Measurements from ENCODE around the gene C11orf91. TPM values are rescaled to one million over a fixed set of nuclear protein-coding genes. Genes with fewer than 3 reads are reported as not detected.
"Not testable (repeated sequence)": the region's sequence is repeated elsewhere in the genome, so short reads cannot be mapped to it uniquely, and the experiment has no call there.

The C11orf91 gene, protein sequence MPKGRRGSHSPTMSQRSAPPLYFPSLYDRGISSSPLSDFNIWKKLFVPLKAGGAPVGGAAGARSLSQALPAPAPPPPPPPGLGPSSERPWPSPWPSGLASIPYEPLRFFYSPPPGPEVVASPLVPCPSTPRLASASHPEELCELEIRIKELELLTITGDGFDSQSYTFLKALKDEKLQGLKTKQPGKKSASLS
- 1 to 10 TPM in 1 of 2 donors, under 1 TPM in 1; 0.29 to 1.7 TPM for total RNA-seq
- long read RNA-seq: 0 reads

GRCh38 chr11:33700502-33701271, at the start of gene C11orf91:
TSS of gene C11orf91 (minus strand) at chr11:33700826. CDS start at chr11:33700740, 86 bp downstream.
- peak; percentile 98 for DNase-seq
- intact Hi-C loops (cut with DNase I): loop anchor here in 1 of 2 donors (5.0 kb wide), 1 partner anchor 37 kb away; the partner anchor contains the start of gene CD59
- peak; percentile 92 to 94 for ATAC-seq

DNA sequence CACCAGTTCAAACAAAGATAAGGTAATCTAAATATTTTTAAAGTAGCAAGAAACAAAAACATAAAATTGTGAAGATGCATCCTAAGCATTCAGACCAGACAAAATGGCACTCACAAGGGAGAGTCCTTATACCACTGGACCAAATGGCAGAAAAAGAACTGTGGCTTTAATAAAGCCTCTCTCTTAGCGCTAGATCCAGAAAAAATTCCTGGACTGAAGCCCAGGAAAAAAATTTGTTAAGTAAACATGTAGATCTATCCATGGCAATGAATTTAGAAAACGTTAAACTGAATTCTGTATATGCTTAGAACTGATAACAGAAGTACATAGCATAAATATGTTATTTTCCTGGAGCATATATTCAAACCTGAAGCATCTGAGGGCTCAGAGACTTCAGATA, 47.4 kb upstream of the C11orf91 start:
- intact Hi-C loops (cut with DNase I): no loop called here
- ATAC-seq (no peak), DNase-seq (no peak)

DNA sequence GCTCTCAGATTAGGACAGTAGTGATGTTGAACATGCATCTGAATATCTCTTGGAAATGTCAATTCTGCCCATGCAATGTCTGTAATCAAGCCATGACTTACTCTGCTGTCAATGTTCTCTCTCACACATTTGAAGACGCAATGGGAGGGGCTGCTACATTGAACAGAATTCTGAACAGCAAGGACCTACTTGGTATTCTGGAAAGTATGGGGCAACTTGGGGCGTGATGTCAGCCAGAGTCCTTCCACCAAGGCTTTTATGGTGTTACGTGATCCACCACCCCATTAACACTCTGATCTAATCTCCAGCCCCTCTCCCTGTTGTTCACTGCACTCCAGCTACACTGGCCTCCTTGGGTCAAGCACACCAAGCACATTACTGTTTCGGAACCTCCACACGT, 42.7 kb upstream of the C11orf91 start:
- intact Hi-C loops (cut with DNase I): loop anchor here in 1 of 2 donors (2.0 to 5.0 kb wide), 2 partner anchors 201 to 380 kb away; no protein-coding TSS in a partner anchor
- DNase-seq: no peak

GRCh38 chr11:33742249-33742851, 41.7 kb upstream of the C11orf91 start:
- ATAC-seq: peak; percentile 41 to 62
- intact Hi-C loops (cut with DNase I): loop anchor here in 1 of 2 donors (2.0 to 5.0 kb wide), 2 partner anchors 200 to 380 kb away; no protein-coding TSS in a partner anchor
- no peak for DNase-seq

More for the DNA sequence above, 42.7 kb upstream of the C11orf91 start:
- peak; percentile 15 to 30 for ATAC-seq

DNA sequence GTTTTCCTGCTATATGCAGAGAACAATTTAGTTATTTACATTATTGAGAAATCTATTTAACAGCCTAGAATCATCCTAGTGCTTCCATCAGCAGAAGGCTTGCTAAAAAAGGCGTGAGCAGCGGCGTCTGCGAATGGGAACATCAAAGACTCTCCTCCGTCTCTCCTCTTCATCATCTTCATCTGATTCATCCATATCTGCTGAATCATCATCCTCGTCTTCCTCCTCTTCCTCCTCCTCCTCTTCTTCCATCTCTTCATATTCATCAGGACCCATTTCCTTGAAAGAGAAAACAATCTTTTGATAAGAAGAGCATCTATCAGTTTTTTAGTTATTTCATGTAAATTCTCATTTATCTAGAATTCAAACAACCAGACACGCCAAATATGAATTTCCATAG, 41.2 kb upstream of the C11orf91 start:
- DNase-seq: no peak
- no peak for ATAC-seq
- intact Hi-C loops (cut with DNase I): loop anchor here in 1 of 2 donors (2.0 to 5.0 kb wide), 2 partner anchors 200 to 379 kb away; no protein-coding TSS in a partner anchor

DNA sequence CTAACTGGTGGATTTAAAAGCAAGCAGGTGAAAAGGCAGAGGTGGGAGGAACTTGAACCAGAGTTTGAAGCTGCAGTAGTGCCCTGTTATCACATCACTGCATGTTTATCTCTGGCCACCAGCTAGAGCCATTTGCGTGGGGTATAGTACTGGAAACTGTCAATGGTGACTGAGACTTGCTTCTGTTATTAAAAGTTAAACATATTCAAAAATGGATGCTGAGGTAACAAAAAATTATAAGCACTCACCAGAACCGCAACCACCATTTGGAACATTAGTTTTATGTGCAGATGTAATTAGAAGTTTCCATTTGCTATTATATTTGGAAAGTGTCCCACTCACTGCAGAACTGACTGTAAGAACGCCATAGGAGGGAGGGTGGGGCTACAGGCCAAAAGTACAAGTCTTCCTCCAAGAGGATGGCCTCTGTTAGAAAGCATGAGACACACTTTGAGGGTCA, 36.8 kb upstream of the C11orf91 start:
- DNase-seq (no peak), ATAC-seq (no peak)
- intact Hi-C loops (cut with DNase I): loop anchor here in 1 of 2 donors (5.0 kb wide), 1 partner anchor 35 kb away; the partner anchor contains the start of gene C11orf91

GRCh38 chr11:33736148-33736812, 35.7 kb upstream of the C11orf91 start, which contains the start of gene CD59:
TSS of gene CD59 (minus strand) at chr11:33736423. CDS start at chr11:33722445, 13,978 bp downstream.
- intact Hi-C loops (cut with DNase I): loop anchor here in 1 of 2 donors (5.0 kb wide), 1 partner anchor 34 kb away; the partner anchor contains the start of gene C11orf91
- DNase-seq (peak; percentile 98), ATAC-seq (peak; percentile 98)

DNA sequence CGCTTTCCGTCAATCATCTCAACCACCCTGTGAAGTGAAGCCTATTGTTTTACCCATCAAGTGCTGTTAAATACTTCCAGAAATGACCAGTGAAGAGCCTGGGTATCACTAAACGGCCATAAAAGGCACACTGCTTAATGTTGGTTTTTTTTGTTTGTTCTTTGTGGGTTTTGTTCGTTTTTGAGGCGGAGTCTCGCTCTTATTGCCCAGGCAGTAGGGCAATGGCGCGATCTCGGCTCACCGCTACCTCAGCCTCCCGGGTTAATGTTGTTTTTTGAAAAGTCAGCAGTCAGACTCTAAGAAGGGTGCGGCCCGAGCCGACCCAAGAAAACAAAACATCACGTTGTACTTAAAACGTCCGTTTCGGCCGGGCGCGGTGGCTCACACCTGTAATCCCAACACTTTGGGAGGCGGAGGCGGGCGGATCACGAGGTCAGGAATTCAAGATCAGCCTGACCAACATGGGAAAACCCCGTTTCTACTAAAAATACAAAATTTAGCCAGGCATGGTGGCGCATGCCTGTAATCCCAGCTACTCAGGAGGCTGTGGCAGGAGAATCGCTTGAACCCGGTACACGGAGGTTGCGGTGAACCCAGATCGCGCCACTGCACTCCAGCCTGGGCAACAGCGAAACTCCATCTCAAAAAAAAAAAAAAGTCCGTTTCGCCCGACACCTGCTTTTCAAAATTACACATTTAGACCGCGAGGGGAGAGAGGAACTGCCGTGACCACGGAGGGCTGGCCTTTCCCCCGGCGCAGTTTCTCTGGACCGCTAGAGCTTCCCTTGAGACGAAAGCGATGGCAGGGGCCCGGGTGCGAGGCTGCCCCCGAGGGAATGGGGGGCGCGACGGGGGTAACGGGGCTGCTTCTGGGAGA, 34.9 kb upstream of the C11orf91 start:
- ATAC-seq (peak; percentile 29 to 46), DNase-seq (peak; percentile 40)

DNA sequence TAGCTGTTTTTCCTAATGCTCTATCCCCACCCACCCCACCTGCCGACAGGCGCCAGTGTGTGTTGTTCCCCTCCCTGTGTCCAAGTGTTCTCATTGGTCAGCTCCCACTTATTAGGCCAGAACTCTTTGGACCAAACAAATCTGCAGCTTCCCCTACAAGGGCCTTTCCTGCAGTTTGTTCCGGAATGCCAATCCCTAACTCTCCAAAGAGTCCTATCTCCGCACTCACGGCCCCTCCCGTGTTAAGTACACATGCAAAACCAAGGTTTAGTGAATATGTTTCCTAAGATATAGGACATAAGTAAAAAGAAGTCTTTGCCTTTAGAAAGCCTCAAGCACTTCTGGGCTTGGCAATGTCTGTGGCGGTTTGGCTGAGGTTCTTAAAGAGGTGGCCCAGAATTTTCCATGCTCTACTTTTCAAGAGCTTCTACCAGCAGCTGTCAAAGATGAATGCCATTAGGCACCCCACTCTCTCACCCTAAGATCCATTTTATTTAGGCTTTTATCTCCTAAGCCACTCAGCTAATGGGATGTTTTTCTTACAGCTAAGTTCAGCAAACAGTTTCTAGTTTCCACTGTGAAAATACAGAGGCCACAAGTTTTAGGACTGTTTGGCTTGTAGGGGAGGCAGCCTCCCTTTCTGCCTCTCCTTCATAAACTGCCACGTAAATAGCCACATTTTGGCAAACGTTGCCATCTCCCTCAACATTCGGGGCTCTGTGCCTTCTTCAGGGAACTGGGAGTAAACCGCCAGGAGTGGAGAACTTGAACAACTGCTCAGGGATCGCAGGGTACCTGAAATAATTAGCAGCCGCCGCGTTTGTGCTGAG, 34.0 kb upstream of the C11orf91 start:
- ATAC-seq: peak in 1 of 2 donors; percentile 5

More for the DNA sequence above, 34.9 kb upstream of the C11orf91 start:
- intact Hi-C loops (cut with DNase I): loop anchor here in 1 of 2 donors (5.0 kb wide), 1 partner anchor 33 kb away; the partner anchor contains the start of gene C11orf91

GRCh38 chr11:33733980-33734379, 33.4 kb upstream of the C11orf91 start:
- DNase-seq (no peak), ATAC-seq (no peak)
- intact Hi-C loops (cut with DNase I): loop anchor here in 1 of 2 donors (5.0 kb wide), 1 partner anchor 42 kb away; no protein-coding TSS in a partner anchor

More for the DNA sequence above, 34.0 kb upstream of the C11orf91 start:
- intact Hi-C loops (cut with DNase I): loop anchor here in 1 of 2 donors (5.0 kb wide), 2 partner anchors 32 to 42 kb away; partner anchors contain the start of gene C11orf91
- peak; percentile 32 for DNase-seq

DNA sequence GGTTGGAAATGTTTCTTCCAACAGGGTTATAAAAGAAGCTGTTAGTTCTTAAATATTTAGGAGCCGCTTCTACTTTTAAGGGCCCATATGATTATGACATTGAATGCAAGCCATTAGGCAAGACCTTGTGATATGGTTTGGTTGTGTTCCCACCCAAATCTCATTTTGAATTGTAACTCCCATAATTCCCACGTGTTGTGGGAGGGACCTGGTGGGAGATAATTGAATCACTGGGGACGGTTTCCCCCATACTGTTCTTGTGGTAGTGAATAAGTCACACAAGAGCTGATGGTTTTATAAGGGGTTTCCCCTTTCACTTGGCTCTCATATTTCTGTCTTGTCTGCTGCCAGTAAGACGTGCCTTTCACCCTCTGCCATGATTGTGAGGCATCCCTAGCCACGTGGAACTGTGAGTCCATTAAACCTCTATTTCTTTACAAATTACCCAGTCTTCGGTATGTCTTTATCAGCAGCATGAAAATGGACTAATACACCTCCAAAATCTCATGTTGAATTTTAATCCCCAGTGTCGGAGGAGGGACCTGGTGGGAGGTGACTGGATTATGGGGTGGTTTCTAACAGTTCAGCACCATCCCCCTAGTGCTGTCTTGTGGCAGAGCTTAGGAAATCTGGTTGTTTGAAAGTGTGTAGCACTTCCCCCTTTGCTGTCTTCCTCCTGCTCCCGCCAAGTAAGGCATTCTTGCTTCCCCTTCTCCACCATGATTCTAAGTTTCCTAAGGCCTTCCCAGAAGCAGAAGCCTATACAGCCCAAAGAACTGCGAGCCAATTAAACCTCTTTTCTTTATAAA, 31.3 kb upstream of the C11orf91 start:
- intact Hi-C loops (cut with DNase I): loop anchor here in 1 of 2 donors (5.0 kb wide), 1 partner anchor 40 kb away; no protein-coding TSS in a partner anchor
- no peak for DNase-seq
- no peak for ATAC-seq

- intact Hi-C loops (cut with DNase I): loop anchor here in 1 of 2 donors (5.0 kb wide), 1 partner anchor 38 kb away; no protein-coding TSS in a partner anchor
- no peak for ATAC-seq
Measured at GRCh38 chr11:33730716-33731115, 30.1 kb upstream of the C11orf91 start.

GRCh38 chr11:33729072-33729664, 28.5 kb upstream of the C11orf91 start:
- DNase-seq; intact Hi-C loops (cut with DNase I); ATAC-seq: not testable (repeated sequence)

More at GRCh38 chr11:33730716-33731115, 30.1 kb upstream of the C11orf91 start:
- DNase-seq: no peak

- ATAC-seq; intact Hi-C loops (cut with DNase I); DNase-seq: not testable (repeated sequence)
Measured at GRCh38 chr11:33727539-33727938, 26.9 kb upstream of the C11orf91 start.

GRCh38 chr11:33725496-33725895, 24.9 kb upstream of the C11orf91 start:
- intact Hi-C loops (cut with DNase I): no loop called here
- ATAC-seq (no peak), DNase-seq (no peak)
